Subcutaneous abdominal adipose tissue (tissue), 5 donors: Measurements from ENCODE around the gene CNTN4.

Source experiments
- H3K27ac ChIP-seq: one replicate; pipeline ENCODE4 v1.7.0; 2013; ENCODE audit warnings: low read depth, mild to moderate bottlenecking, inconsistent platforms, low read length, moderate library complexity
- H3K27me3 ChIP-seq, 5 donors: one replicate each; pipeline ENCODE4 v1.7.0; 2013; ENCODE audit warnings: low read length in 5 of 5, inconsistent platforms in 1 of 5; ENCODE audit not compliant: control insufficient read depth in 5 of 5, insufficient read depth in 4 of 5
- H3K36me3 ChIP-seq, 5 donors: one replicate each; pipeline ENCODE4 v1.7.0; 2013; ENCODE audit warnings: low read length in 5 of 5; ENCODE audit not compliant: control insufficient read depth in 5 of 5, insufficient read depth in 5 of 5
- H3K4me1 ChIP-seq, 5 donors: one replicate each; pipeline ENCODE4 v1.7.0; 2013; ENCODE audit warnings: low read length in 5 of 5, mild to moderate bottlenecking in 3 of 5, moderate library complexity in 1 of 5; ENCODE audit not compliant: control insufficient read depth in 5 of 5, insufficient read depth in 5 of 5
- H3K4me3 ChIP-seq, 5 donors: one replicate each; pipeline ENCODE4 v1.7.0; 2013; ENCODE audit warnings: low read length in 5 of 5, low read depth in 1 of 5
- H3K9ac ChIP-seq, 5 donors: one replicate each; pipeline ENCODE4 v1.7.0; 2013; ENCODE audit warnings: low read length in 5 of 5, mild to moderate bottlenecking in 4 of 5, moderate library complexity in 3 of 5
- H3K9me3 ChIP-seq, 5 donors: one replicate each; pipeline ENCODE4 v1.7.0; 2013; ENCODE audit warnings: low read length in 5 of 5; ENCODE audit not compliant: control insufficient read depth in 5 of 5
- donor health status: healthy.
- donor health status: healthy.
- donor health status: healthy.
- donor health status: healthy.
- donor health status: healthy.

CNTN4 gene

GRCh38 chr3:2937592-2937991 is 838.9 kb downstream of the CNTN4 start:
- no peaks in the 10 kb centered on the region for H3K27me3 ChIP-seq
- H3K9me3 ChIP-seq, result no peaks in the 10 kb centered on the region
- no peak overlapping the region for H3K27ac ChIP-seq
- no peaks in the 10 kb centered on the region for H3K4me1 ChIP-seq
- no peaks in the 10 kb centered on the region for H3K36me3 ChIP-seq
- H3K4me3 ChIP-seq, result no peak overlapping the region
- H3K9ac ChIP-seq, result no peak overlapping the region

GRCh38 chr3:2938711-2939110 is 840.0 kb downstream of the CNTN4 start:
- Histone ChIP-seq H3K4me3 (no peak overlapping the region), H3K27me3 (no peaks in the 10 kb centered on the region), H3K9me3 (no peaks in the 10 kb centered on the region), H3K36me3 (no peaks in the 10 kb centered on the region), H3K4me1 (no peaks in the 10 kb centered on the region), H3K27ac (no peak overlapping the region), H3K9ac (no peak overlapping the region)

- Histone ChIP-seq H3K4me1 (no peaks in the 10 kb centered on the region), H3K4me3 (no peak overlapping the region), H3K27ac (no peak overlapping the region), H3K27me3 (no peaks in the 10 kb centered on the region), H3K36me3 (no peaks in the 10 kb centered on the region), H3K9ac (no peak overlapping the region), H3K9me3 (no peaks in the 10 kb centered on the region)
Observed at GRCh38 chr3:2940062-2940461, 841.4 kb downstream of the CNTN4 start.

- H3K36me3 ChIP-seq, result no peaks in the 10 kb centered on the region
- H3K4me1 ChIP-seq, result no peaks in the 10 kb centered on the region
- no peak overlapping the region for H3K27ac ChIP-seq
- no peak overlapping the region for H3K4me3 ChIP-seq
- H3K9me3 ChIP-seq, result no peaks in the 10 kb centered on the region
- no peaks in the 10 kb centered on the region for H3K27me3 ChIP-seq
- H3K9ac ChIP-seq, result no peak overlapping the region
Observed at GRCh38 chr3:2944628-2945027, 846.0 kb downstream of the CNTN4 start.

GRCh38 chr3:2945121-2945520 is 846.5 kb downstream of the CNTN4 start:
- no peaks in the 10 kb centered on the region for H3K9me3 ChIP-seq
- H3K27me3 ChIP-seq, result no peaks in the 10 kb centered on the region
- no peaks in the 10 kb centered on the region for H3K4me1 ChIP-seq
- no peaks in the 10 kb centered on the region for H3K36me3 ChIP-seq
- no peak overlapping the region for H3K27ac ChIP-seq
- H3K4me3 ChIP-seq, result no peak overlapping the region
- no peak overlapping the region for H3K9ac ChIP-seq

GRCh38 chr3:2947536-2947935 is 848.9 kb downstream of the CNTN4 start:
- Histone ChIP-seq H3K9ac (no peak overlapping the region), H3K36me3 (no peaks in the 10 kb centered on the region), H3K27ac (no peak overlapping the region), H3K27me3 (no peaks in the 10 kb centered on the region), H3K4me3 (no peak overlapping the region), H3K4me1 (no peaks in the 10 kb centered on the region), H3K9me3 (no peaks in the 10 kb centered on the region)

GRCh38 chr3:2948882-2949281 is 850.2 kb downstream of the CNTN4 start:
- no peak overlapping the region for H3K27ac ChIP-seq
- no peak overlapping the region for H3K9ac ChIP-seq
- no peak overlapping the region for H3K4me3 ChIP-seq
- no peaks in the 10 kb centered on the region for H3K4me1 ChIP-seq
- no peaks in the 10 kb centered on the region for H3K27me3 ChIP-seq
- no peaks in the 10 kb centered on the region for H3K9me3 ChIP-seq
- H3K36me3 ChIP-seq, result no peaks in the 10 kb centered on the region

GRCh38 chr3:2950159-2950558 is 851.5 kb downstream of the CNTN4 start:
- Histone ChIP-seq H3K27me3 (no peaks in the 10 kb centered on the region), H3K9ac (no peak overlapping the region), H3K4me3 (no peak overlapping the region), H3K9me3 (no peaks in the 10 kb centered on the region), H3K4me1 (no peaks in the 10 kb centered on the region), H3K27ac (no peak overlapping the region), H3K36me3 (no peaks in the 10 kb centered on the region)

GRCh38 chr3:2957115-2957514 is 858.4 kb downstream of the CNTN4 start:
- Histone ChIP-seq H3K9ac (no peak overlapping the region), H3K4me3 (no peak overlapping the region), H3K27ac (no peak overlapping the region), H3K4me1 (peaks cover 0 to 2% (median 0%) of the 10 kb centered on the region in 5 donors), H3K27me3 (no peaks in the 10 kb centered on the region), H3K36me3 (no peaks in the 10 kb centered on the region), H3K9me3 (peaks cover 0 to 2% (median 0%) of the 10 kb centered on the region in 5 donors)

- no peak overlapping the region for H3K27ac ChIP-seq
- no peak overlapping the region for H3K9ac ChIP-seq
- peaks cover 0 to 6% (median 0%) of the 10 kb centered on the region in 5 donors for H3K4me1 ChIP-seq
- no peaks in the 10 kb centered on the region for H3K27me3 ChIP-seq
- no peaks in the 10 kb centered on the region for H3K36me3 ChIP-seq
- H3K9me3 ChIP-seq, result peaks cover 0 to 2% (median 0%) of the 10 kb centered on the region in 5 donors
- H3K4me3 ChIP-seq, result no peak overlapping the region
Observed at GRCh38 chr3:2958551-2958950, 859.9 kb downstream of the CNTN4 start.

GRCh38 chr3:2961576-2961975 is 862.9 kb downstream of the CNTN4 start:
- H3K36me3 ChIP-seq, result no peaks in the 10 kb centered on the region
- no peaks in the 10 kb centered on the region for H3K9me3 ChIP-seq
- no peaks in the 10 kb centered on the region for H3K27me3 ChIP-seq
- no peak overlapping the region for H3K9ac ChIP-seq
- peaks cover 0 to 6% (median 0%) of the 10 kb centered on the region in 5 donors for H3K4me1 ChIP-seq
- H3K4me3 ChIP-seq, result no peak overlapping the region
- no peak overlapping the region for H3K27ac ChIP-seq
